Endothelial cell (in vitro differentiated cells): Measurements from ENCODE around the gene MTIF3. TPM values are rescaled to one million over a fixed set of nuclear protein-coding genes. Genes with fewer than 3 reads are reported as not detected.
A peak's percentile ranks its signal among the peaks of the same experiment; 100 is the strongest.

Experiments used
- DNase-seq: peaks from one replicate; pipeline ENCODE4 v3.0.0; 2021; ENCODE audit warnings: low spot score
- H3K27ac Mint-ChIP-seq: one replicate; pipeline ENCODE4 v1.8.0; 2021; ENCODE audit warnings: mixed read lengths, inconsistent platforms; ENCODE audit not compliant: unreplicated experiment
- H3K27me3 Mint-ChIP-seq: one replicate; pipeline ENCODE4 v1.8.0; 2021; ENCODE audit warnings: mild to moderate bottlenecking, moderate library complexity, mixed read lengths, inconsistent platforms; ENCODE audit not compliant: unreplicated experiment
- H3K36me3 Mint-ChIP-seq: one replicate; pipeline ENCODE4 v1.8.0; 2021; ENCODE audit warnings: mild to moderate bottlenecking, low read depth, mixed read lengths, inconsistent platforms; ENCODE audit not compliant: unreplicated experiment
- H3K4me1 Mint-ChIP-seq: one replicate; pipeline ENCODE4 v1.8.0; 2021; ENCODE audit warnings: mild to moderate bottlenecking, mixed read lengths, inconsistent platforms; ENCODE audit not compliant: unreplicated experiment
- H3K4me3 Mint-ChIP-seq: one replicate; pipeline ENCODE4 v1.8.0; 2021; ENCODE audit warnings: mild to moderate bottlenecking, mixed read lengths, inconsistent platforms; ENCODE audit not compliant: unreplicated experiment
- H3K9me3 Mint-ChIP-seq: one replicate; pipeline ENCODE4 v1.8.0; 2021; ENCODE audit warnings: mixed read lengths, inconsistent platforms; ENCODE audit not compliant: unreplicated experiment
- CTCF ChIP-seq: fragments of 200-600 bp; sonication (generic); IDR thresholded peaks from one replicate; pipeline ENCODE4 v1.5.0; 2021; ENCODE audit warnings: antibody characterized with exemption; ENCODE audit not compliant: unreplicated experiment
- long read RNA-seq: library from polyadenylated mRNA; unstranded; transcript quantifications from one replicate; pipeline ENCODE4 v2.0.0, GENCODE V29; 2020; ENCODE audit not compliant: unreplicated experiment
- total RNA-seq: library from RNA; stranded (reverse); fragmentation: NEBNext Ultra II Directional; extraction: Animal tissue kit (Norgen Biotek cat#: 25700); gene quantifications from one replicate; pipeline ENCODE4 v1.2.1, GENCODE V29; 2021; ENCODE audit not compliant: unreplicated experiment

MTIF3 gene
- 51.2 TPM for total RNA-seq
- long read RNA-seq, transcript MTIF3-202 (5 exons, 1,005 nt): major isoform, 19 of 37 reads
- long read RNA-seq, partial matches to known transcripts: 7 of 37 reads
- long read RNA-seq, other reads (novel, unspliced or antisense): 10 of 37 reads

GRCh38 chr13:27449936-27450828, at the start of gene MTIF3:
Gene MTIF3 (minus strand): TSS chr13:27450564. CDS start chr13:27440448, 10,116 bp downstream.
- Mint-ChIP-seq H3K27me3 (peaks cover 1% of the 10 kb centered on the region), H3K9me3 (no peaks in the 10 kb centered on the region), H3K4me1 (peaks cover 41% of the 10 kb centered on the region), H3K4me3 (peak within 1 kb of the TSS; percentile 89), H3K36me3 (no peaks in the 10 kb centered on the region), H3K27ac (peak within 1 kb of the TSS; percentile 68)
- TF ChIP-seq CTCF: no peak
- peak; percentile 89 for DNase-seq

GRCh38 chr13:27497563-27498230, 47.3 kb upstream of the MTIF3 start:
- Mint-ChIP-seq H3K4me1 (no peaks in the 10 kb centered on the region), H3K27ac (no peak overlapping the region), H3K36me3 (no peaks in the 10 kb centered on the region), H3K4me3 (no peak overlapping the region), H3K27me3 (peaks cover 3% of the 10 kb centered on the region), H3K9me3 (no peaks in the 10 kb centered on the region)
- no peak for DNase-seq
- TF ChIP-seq CTCF: no peak

GRCh38 chr13:27496536-27497273, 46.3 kb upstream of the MTIF3 start:
- Mint-ChIP-seq H3K9me3 (no peaks in the 10 kb centered on the region), H3K4me3 (no peak overlapping the region), H3K27me3 (peaks cover 3% of the 10 kb centered on the region), H3K27ac (no peak overlapping the region), H3K36me3 (no peaks in the 10 kb centered on the region), H3K4me1 (peaks cover 2% of the 10 kb centered on the region)
- no peak for TF ChIP-seq CTCF
- no peak for DNase-seq

- Mint-ChIP-seq H3K36me3 (no peaks in the 10 kb centered on the region), H3K9me3 (no peaks in the 10 kb centered on the region), H3K4me3 (no peak overlapping the region), H3K4me1 (peaks cover 4% of the 10 kb centered on the region), H3K27me3 (peaks cover 3% of the 10 kb centered on the region), H3K27ac (no peak overlapping the region)
- TF ChIP-seq CTCF: no peak
- no peak for DNase-seq
Measured at GRCh38 chr13:27496006-27496405, 45.6 kb upstream of the MTIF3 start.
